Stimulated activated CD8-positive, alpha-beta memory T cell treated with anti-CD3 and anti-CD28 coated beads, Interleukin-12 subunit alpha, Interleukin-12 subunit beta, amount 100 ng/mL, for 4 hours (primary cell): ENCODE measurements around the gene PITPNC1.
A peak's percentile ranks its signal among the peaks of the same experiment; 100 is the strongest.
"Not testable (repeated sequence)": the region's sequence is repeated elsewhere in the genome, so short reads cannot be mapped to it uniquely, and the experiment has no call there.

Experiments used
- DNase-seq: peaks from one replicate; pipeline ENCODE4 v3.0.0-alpha.2; 2020; ENCODE audit warnings: low read depth

The PITPNC1 gene

DNA sequence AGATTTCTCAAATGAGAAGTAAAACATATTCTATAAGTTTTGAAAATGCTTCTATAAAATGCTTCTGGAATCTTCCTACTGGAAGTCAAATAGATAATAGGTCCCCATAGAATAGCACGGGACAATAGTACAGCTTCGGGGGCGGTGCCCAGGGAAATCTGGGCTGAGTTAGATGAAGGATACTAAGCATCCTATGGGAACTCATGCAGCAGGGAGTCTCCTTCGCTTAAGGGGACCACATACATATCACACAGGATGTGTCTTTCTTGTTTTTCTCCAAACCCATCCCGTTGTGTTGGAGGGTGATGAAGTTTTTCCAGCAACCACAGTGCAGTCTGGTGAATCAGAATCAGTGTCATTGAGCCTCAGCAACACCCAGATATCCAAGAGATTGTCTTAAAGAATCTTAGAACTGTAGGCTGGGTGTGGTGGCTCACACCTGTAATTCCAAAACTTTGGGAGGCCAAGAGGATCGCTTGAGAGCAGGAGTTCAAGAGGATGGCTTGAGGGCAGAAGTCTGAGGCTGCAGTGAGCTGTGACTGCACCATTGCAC is 84.2 kb downstream of the PITPNC1 start:
- no peak for DNase-seq

DNA sequence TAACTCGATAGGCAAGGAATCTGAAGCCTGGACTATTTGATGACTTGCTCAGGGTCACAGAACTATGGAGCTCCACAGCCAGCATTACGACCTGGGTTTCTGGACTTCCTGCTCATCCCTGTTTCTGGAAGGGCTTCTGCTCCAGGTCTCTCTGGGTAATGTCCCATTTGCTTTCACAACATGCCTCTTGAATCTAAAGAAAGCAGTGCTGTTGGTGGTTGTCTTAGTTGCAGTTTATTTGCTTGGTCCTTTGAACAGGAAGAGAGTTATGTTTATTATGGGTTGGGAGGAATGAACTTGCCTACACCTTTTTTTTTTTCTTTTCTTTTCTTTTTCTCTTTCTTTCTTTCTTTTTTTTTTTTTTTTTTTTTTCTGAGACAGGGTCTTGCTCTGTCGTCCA is 84.8 kb downstream of the PITPNC1 start:
- DNase-seq = no peak

DNA sequence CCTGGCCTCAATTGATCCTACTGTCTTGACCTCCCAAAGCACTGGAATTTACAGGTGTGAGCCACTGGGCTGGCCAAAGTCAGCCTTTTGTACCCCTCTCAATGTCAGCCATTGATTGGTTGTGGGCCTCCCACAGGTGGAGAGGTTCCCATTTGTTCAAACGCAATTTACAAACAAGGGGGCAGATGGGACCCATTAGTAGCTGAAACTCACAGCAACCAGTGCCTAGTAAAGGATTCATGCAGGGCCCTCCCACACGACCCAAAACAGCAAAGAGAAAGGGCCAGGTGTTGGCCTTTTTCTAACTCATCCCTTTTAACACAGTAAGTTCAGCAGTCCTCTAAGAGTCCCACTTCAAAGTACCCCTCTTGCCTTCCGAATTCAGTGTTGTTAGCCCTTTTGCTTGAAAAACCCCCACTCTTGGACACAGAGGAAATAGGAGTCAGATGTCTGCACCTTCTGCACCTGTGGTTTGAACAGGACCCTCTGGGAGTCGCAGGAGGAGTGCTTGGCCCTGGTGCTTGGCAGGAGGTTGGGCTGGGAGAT is 89.2 kb downstream of the PITPNC1 start:
- no peak for DNase-seq

DNA sequence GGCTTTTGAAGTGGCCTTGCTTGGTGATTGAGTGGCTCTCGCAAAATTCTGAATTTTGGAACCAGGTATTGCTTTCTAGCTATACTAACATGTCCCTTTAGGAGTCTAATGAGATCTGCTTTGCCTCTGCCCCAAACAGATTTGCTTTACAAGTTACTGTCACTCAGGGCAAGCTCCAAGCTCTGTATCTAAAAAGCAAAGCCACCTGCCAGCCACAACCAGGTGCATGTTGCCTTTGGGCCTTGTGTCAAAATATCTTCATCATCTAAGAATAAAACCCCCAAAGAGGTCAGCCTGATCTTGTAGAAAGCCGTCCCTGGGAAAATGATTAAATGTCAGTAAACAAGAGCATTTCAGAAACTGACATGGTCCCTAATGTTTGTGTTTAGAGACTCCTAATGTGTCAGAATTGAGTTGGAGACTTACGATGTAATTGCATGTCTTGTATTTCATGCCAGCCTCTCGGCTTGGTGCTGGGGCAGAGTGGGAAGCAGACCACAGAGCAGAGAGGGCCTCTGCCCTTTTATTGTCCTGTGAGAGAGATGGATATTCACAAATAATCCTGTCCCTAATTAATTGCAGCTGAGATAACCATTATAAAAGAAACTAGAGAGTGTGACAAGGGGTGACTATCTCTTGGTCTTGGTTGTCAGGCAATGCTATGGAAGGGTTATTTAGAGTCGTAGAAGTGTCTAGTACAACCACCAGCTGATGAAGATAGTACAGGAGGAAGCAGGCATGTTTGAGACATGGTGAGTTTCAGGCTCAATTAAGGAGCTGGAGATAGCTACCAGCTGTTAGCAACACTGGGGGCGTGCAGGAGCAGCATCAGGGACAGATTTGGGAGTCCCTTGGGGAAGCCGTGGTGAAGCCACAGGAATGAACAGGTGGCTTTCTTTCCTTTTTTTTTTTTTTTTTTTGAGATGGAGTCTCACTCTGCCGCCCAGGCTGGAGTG is 90.7 kb downstream of the PITPNC1 start:
- no peak for DNase-seq

DNA sequence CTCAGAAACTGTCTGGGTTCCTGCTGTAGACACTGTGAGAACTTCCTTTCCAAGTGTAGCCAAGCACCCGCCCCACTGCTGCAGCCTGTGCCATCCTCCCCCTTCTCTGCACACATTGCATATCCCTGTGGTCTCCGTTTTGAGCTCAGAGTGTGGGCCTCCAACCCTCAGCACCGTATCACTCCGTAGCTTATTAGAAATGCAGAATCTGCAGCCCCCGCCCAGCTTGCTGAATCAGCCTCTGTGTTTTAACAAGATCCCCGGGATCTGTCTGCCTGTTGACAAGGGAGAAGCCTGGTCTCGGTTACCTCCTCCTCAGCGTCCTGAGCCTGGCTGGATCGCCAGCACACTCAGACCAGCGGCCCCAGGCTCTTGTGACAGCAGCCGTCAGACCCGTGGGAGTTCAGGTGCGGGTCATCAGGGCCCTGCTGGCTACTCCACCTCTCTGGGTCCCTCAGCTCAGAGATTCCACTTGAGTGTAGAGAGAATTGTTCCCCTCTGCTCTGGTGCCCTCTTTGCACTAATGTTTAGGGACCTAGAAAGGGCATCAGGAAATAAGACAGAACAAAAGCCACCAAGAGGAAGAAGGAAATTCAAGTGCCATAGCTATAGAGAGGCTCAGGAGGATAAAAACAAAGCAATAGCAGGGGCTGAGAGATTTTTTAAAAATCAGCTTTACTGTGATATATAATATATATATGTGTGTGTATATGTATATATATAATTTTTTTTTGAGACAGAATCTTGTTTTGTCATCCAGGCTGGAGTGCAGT is 92.3 kb downstream of the PITPNC1 start:
- no peak for DNase-seq

DNA sequence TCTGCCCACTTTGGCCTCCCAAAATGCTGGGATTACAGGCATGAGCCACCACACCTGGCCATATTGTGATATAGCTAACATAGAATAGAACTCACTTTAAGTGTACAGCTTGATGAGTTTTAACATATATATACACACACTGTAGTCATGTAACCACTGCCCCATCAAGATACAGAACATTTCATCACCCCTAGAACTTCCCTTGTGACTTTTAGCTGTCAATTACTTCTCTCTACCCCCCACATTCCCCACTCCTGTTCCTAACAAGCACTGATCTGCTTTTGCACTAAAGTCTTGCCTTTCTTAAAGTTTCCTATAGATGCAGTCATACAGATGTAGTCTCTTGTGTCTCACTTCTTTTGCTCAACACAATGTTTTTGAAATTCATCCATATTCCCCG is 93.1 kb downstream of the PITPNC1 start:
- no peak for DNase-seq

DNA sequence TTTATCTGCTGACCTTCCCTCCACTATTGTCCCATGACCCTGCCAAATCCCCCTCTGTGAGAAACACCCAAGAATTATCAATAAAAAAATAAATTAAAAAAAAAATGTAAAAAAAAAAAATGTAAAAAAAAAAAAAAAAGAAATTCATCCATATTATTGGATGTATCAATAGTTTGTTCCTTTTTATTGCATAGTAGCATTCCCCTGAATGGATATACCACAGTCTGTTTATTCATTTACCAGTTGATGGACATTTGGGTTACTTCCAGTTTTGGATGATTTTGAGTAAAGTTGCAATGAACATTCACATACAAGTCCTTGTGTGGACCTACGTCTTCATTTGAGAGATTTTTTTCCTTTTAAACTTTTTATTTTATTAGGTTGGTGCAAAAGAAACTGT is 94.0 kb downstream of the PITPNC1 start:
- no peak for DNase-seq

DNA sequence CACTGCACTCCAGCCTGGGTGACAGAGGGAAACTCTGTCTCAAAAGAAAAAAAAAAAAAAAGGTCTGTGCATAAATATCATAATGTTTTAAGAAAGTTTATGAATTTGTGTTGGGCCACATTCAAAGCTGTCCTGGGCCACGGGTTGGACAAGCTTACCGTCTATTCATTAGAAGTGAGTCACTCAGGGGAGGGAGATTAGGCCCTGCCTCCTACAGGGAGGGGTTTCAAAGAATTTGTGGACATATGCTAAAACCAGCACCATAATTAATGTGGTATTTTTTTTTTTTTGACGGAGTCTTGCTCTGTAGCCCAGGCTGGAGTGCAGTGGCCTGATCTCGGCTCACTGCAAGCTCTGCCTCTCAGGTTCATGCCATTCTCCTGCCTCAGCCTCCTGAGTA is 95.5 kb downstream of the PITPNC1 start:
- not testable (repeated sequence) for DNase-seq

DNA sequence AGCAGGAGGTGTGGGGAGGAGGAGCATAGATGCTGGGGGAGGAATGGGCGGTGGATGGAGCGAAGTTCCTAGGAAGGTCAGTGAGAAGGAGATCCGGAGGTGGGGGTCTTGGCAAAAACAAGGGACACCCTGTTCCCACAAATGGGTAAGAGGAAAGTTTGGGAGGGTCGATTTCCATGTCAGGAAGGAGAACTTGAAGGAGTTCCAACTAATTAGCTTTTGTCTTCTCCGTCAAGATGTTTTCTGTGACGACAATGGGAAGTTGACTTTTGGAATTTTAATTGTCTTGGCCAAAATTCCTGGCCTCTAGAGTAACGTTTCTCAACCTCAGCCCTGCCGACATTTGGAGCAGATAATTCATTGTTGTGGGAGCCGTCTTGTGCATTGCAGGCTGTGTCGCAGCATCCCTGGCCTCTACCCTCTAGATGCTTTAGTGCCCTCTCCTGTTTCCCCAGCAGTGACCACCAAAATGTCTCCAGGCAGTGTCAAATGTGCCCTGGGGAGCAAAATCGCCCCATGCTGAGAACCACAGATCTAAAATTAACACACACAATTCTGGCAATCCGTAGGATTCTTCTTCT is 97.1 kb downstream of the PITPNC1 start:
- DNase-seq = no peak

DNA sequence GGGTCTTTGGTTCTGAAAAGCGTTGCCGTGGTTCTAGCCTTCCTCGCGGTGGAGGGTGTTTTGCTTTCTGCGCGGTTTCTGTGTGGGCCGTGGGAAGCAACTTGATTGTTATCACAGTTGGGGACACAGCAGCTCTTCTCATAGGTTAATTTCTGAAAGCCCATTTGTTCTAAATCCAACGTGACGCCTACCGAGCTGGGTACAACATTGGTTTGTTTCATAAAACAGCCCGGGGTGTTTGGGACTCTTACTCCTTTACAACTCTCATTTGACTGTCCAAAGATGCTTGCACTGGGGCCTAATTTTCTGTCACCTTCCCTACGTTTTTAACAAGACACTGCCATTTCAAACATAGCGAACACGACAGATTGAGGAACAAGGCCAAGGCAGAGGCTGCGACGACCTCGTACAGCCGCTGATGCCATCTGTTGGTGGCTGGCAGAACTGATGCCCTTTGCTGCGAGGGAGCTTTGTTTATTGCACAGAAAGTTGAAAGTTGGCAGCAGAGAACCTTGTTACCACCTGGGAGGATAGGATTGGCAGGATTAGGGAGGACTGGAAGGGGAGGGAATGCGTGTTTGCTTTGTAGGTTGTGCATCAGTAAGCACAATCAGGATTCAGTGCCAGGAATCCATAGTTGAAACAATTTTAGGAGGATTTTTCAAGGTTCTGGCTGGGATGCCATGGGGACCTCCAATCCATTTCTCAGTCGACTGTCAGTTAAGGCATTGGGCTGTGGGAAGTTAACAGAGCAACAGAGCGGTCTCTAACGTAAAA is 98.3 kb downstream of the PITPNC1 start:
- peak; percentile 70 for DNase-seq

DNA sequence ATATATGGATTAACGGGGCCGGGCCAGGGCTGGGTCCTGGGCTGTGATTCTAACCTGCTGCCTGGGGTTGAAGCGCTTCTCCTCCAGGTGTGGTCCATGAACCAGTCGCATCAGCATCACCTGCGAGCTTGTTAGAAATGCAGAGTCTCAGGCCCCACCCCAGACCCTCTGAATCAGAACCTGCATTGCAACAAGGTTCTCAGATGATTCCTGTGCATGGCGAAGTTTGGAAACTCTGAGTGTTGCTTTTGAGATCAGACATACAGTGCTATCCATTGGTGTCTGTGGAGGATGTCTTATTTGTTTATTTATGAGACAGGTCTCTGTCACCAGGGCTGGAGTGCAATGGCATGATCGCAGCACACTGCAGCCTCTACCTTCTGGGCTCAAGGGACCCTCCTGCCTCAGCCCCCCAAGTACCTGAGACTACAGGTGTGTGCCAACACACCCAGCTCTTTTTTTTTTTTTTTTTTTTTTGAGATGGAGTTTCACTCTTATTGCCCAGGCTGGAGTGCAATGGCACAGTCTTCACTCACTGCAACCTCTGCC is 99.8 kb downstream of the PITPNC1 start:
- DNase-seq = no peak

DNA sequence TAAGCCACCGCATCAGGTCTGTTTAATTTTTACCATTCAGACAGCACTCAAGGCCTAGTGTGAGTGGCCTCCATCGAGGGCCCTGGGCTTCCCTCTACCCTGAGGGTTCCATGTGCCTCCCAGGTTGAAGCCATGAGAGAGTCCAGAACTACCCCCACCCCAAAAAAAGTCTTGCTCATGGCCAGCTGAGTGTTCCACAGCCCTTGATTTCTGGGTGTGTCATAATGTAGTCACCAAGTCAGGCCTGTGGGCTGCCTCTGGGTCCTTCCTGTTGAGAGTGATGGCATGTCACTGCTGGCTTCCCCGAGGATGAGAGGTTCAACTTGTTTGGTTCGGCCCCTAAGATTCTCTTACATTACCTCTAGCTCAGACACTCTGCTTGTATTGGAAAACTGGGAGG is 100.6 kb downstream of the PITPNC1 start:
- peak; percentile 29 for DNase-seq

DNA sequence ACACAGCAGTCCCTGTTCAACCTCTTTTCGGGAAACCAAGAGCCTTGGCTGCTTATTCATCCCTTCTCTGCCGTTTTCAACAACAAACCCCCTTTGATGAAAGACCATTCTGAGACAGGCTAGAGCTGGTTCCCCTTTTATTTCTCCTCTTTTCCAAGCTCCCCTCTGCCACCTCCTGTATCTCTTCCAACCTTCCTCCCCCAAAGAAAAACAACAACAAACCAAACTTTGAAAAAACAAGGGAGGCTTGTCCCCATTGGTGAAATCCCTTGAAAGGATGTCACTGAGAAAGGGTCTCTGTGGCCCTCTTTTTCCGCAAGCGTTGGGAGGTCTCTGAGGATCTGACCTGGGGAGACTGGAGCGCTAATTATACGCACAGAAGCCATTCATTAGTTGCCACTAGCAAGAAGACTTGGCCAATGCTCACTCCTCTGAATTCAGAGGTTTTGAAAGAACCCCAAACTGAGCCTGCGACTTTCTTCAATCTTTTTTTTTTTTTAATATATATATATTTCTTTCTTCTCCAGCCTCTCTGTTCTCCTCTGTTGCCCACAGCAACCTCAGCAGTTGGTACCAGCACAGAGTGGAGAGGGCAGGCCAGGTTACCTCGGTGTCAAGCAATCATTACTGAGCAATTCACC is 101.4 kb downstream of the PITPNC1 start:
- DNase-seq = no peak

DNA sequence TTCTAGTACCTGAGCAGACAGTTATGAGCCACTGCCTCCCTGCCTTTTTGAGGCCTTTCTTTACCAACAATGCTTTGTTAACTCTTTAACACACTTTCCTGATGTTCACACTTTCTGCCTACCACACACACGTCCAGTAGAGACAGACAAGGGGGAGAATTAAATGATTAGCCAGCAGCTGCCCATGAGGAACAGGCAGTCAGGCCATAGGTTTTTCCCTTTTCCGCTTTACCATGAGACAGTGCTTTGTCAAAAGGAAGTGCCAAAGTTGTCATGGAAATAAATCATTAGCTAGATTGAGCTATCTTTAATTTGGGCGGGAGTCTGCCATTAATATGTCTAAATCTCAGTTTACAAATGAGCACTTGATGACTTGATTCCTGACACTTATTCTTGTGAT is 102.1 kb downstream of the PITPNC1 start:
- DNase-seq = no peak

DNA sequence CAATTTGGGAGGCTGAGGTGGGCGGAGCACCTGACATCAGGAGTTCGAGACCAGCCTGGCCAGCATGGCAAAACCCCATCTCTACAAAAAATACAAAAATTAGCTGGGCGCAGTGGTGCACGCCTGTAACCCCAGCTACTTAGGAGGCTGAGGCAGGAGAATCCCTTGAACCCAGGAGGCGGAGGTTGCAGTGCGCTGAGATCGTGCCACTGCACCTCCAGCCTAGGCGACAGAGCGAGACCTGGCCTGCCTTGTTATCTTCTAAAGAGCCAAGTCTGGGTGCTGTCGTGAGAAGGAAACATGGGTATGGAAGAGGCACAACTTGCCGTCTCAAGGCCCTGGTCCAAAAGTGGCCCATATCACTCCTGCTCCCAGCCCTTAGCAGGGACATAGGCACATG is 103.9 kb downstream of the PITPNC1 start:
- not testable (repeated sequence) for DNase-seq

DNA sequence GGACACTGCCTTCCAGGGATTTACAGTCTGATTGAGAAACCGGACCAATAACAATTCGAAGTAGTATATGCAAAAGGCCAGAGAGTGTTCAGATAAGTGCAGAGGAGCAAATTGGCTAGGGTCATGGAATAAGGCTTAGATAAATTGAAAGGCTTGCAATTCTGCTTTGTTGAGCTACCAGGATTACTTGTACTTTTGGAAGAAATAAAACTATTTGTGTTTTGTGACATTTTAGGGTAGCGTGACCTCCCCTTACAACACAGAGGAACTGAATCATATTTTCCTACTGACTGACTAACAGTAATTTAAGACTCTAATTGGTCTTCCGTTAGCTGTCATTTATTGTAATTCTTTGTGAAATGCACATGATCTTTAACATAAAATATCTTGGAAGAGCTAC is 104.7 kb downstream of the PITPNC1 start:
- DNase-seq = no peak

DNA sequence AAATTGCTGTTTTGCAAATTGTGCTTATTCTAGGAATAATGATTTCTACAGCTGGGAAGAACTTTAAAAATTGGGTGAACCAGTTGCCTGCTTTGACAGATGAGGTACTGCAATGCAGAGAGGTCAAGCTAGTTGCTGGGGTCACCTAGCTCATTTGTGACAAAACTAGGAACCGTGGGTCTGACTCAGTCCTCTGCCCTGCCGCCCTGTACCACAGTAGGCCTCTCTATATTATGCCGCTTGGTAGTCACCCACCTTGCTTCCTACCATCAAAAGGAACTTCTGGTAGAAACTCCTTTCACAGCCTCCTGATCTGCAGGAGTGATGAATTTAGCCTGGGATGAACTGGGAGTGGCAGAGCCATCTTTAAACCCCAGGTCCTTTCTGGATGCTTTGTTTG is 105.7 kb downstream of the PITPNC1 start:
- no peak for DNase-seq

DNA sequence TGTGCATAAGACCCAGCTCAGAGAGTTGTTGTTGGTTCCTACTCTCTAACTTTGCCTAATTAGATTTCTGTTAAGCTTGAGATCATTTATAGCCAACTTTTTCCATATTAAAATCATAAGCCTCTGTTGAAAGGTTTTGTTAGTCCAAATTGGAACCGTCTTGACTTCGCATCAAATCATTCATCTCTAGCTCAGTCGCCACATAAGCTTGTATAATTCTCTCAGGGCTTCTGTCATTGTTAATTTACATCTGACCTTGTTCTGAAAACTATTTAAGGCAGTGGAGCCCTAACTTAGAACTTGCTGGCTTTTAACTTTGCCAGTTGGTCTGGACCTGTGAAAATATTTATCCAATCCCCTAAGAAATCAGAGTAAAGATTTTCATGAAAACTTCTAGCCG is 107.2 kb downstream of the PITPNC1 start:
- no peak for DNase-seq

DNA sequence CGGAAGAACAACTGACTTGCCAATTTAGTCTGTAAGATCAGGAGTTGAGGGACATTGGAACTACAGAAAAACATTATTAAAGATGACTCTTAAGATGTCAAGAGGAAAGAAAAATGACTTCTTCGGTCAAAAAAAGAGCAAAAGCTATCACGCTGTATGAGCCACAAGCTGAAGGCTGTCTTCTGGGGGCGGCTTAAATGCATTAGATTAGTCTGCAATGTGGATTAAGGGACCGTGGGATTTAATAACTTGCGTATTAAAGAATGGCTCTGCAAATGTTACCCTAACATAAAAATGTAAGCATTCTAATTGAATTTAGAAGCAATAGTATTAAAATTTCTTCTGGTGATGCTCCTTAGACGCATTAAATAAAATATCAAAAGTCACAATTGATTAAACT is 108.6 kb downstream of the PITPNC1 start:
- no peak for DNase-seq

DNA sequence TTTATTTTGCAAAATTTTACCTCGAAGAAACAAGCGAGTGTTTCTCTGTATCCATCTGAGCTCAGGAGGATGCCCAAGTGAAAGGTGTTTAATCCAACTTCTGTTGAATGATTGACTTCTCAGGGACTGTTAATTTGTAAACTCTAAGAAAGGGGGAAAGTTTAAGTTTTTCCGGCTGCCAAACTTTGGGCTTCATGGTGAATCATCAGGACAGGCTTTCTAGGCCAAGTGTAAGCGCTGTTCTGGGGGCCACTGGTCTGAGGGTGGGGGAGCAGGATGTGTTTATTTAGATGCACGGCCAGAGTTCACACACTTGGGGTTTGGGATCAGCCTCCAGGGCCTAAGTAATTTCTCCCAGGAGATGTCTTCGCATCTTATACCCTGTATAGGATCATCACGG is 110.4 kb downstream of the PITPNC1 start:
- no peak for DNase-seq

DNA sequence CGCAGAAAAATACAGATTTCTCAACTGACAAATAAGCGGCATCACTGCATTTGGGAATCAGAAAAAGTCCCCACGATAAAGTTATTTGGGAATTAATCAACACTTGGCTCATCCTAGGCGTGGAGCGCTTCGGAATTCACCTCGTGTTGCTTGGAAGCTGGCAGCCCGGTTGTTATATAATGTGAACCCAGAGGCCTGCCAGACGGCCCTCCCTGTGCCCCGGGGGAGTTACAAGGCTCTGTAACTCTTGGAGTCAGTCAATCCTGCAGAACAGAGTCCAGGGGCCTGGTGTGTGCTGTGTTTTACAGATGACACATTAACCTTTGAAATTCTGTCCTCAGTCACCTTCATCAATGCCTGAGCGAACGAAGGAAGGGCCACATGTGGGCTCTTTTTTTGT is 111.1 kb downstream of the PITPNC1 start:
- DNase-seq = no peak
